Breast epithelium (tissue), 4 donors: ENCODE data around the gene MARCHF3. TPM values are rescaled to one million over a fixed set of nuclear protein-coding genes. Genes with fewer than 3 reads are reported as not detected.
A peak's percentile ranks its signal among the peaks of the same experiment; 100 is the strongest.

ENCODE experiments used
- DNase-seq, 2 donors: peaks; one replicate each; pipeline ENCODE4 v3.0.0-alpha.2; 2019; ENCODE audit warnings: low spot score in 2 of 2
- H3K27ac ChIP-seq, 2 donors: fragments of 200-600 bp; sonication (generic) in 1 of 2; one replicate each; pipeline ENCODE4 v1.5.1; 2016 to 2019; ENCODE audit warnings: mild to moderate bottlenecking in 1 of 2
- H3K27me3 ChIP-seq, 2 donors: fragments of 200-600 bp; sonication (generic) in 1 of 2; one replicate each; pipeline versions ENCODE4 v1.5.1 to v1.6.0; 2017 to 2019; ENCODE audit warnings: control low read depth in 1 of 2, mild to moderate bottlenecking in 1 of 2
- H3K36me3 ChIP-seq: fragments of 200-600 bp; one replicate; pipeline ENCODE4 v1.5.1; 2019
- H3K4me1 ChIP-seq, 2 donors: fragments of 200-600 bp; sonication (generic); one replicate each; pipeline ENCODE4 v1.5.1; 2016 to 2019; ENCODE audit warnings: control low read depth in 1 of 2
- H3K4me3 ChIP-seq, 3 donors: fragments of 200-600 bp; sonication (generic); 1 replicate in 2 of 3; 2 replicates in 1 of 3; pipeline ENCODE4 v1.5.1; 2016 to 2019; ENCODE audit warnings: mild to moderate bottlenecking in 3 of 3, moderate library complexity in 2 of 3
- H3K9me3 ChIP-seq, 2 donors: fragments of 200-600 bp; sonication (generic) in 1 of 2; one replicate each; pipeline ENCODE4 v1.5.1; 2016 to 2019; ENCODE audit warnings: control low read depth in 1 of 2
- POLR2A ChIP-seq: fragments of 450-650 bp; IDR thresholded peaks from one replicate; pipeline ENCODE4 v1.6.1; 2016; ENCODE audit warnings: antibody characterized with exemption, mild to moderate bottlenecking, moderate library complexity
- POLR2AphosphoS5 ChIP-seq, 3 donors: sonication (generic); formaldehyde crosslinking; IDR thresholded peaks; one replicate each; pipeline ENCODE4 v1.6.1; 2017; ENCODE audit warnings: antibody characterized with exemption in 3 of 3
- intact Hi-C: fragments of 100-400 bp; cut with DNase I; formaldehyde crosslinking; loops from one replicate; pipeline ENCODE4 v1.15.1; 2023; ENCODE audit warnings: low total_unique reads
- total RNA-seq, 3 donors: library from RNA; depleted of rRNA; stranded (reverse); fragments of >200 nt; gene quantifications; one replicate each; pipeline ENCODE4 v1.1.0, GENCODE V29; 2016
- TF ChIP-seq, protein P1 (sequence below), 3 donors: fragments of 450-650 bp; IDR thresholded peaks; one replicate each; pipeline ENCODE4 v1.5.1; 2016 to 2017; ENCODE audit warnings: antibody characterized with exemption in 3 of 3, mild to moderate bottlenecking in 3 of 3, moderate library complexity in 3 of 3

Gene MARCHF3, protein sequence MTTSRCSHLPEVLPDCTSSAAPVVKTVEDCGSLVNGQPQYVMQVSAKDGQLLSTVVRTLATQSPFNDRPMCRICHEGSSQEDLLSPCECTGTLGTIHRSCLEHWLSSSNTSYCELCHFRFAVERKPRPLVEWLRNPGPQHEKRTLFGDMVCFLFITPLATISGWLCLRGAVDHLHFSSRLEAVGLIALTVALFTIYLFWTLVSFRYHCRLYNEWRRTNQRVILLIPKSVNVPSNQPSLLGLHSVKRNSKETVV
- 10 to 100 TPM in 2 of 3 donors, 1 to 10 TPM in 1; 7.5 to 16.1 (median 11.6) TPM for total RNA-seq

DNA sequence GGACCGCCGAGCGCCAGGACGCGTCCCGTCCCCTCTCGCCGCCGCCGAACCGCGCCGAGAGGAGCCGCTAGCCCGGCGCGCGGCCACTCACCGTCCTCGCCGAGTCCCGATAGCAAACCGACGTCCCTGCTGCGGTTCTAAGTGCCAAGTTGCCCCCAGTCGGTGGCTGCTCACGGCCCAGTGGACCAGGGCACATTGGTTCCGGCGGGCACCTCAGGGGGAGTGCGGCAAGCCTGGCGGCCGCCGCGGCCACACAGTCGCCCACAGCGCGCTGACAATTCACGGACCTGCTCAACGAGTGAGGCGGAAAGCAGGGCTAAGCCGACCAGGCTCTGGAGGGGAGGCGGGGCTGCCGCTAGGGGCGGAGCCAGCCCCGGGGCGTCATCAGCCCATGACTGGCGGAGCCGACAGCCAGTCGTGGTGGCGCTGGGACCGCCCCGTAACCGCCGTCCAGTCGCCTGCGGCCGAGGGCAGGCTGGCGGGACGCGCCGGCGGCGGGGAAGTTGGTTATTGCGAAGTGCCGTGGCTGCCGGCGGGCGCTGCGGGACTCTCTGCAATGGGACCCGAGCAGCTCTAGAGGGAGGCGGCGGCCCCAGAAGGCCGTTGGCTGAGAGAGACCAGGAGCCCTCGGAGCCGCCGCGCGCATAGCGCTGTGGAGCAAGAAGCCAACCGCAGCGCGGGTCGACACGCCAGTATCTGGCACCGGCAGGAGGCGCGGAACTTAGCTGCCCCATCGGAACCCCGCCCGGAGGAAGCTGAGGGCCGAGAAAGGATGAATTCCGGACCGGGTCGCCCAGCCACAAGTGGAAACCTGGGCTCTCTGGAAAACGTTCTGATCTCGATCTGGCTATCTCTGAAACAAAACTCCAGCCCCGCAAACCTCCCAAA lies at the start of gene MARCHF3:
Gene MARCHF3 (minus strand): TSS at position 300 of the 888 bp plus-strand sequence. CDS start 112,387 bp downstream, outside the sequence.
- Histone ChIP-seq H3K27me3 (no peaks in the 10 kb centered on the region), H3K27ac (peak within 1 kb of the TSS; percentile 84 to 86), H3K9me3 (no peaks in the 10 kb centered on the region), H3K4me1 (no peaks in the 10 kb centered on the region), H3K36me3 (no peaks in the 10 kb centered on the region), H3K4me3 (peak within 1 kb of the TSS; percentile 82 to 89 (median 87))
- intact Hi-C loops, result no loop called here
- DNase-seq, result peak; percentile 92 to 93
- TF ChIP-seq POLR2A (peak; percentile 74), POLR2AphosphoS5 (IDR thresholded peaks at IDR 0.05) (peak; percentile 60 to 85 (median 76))
- TF ChIP-seq, protein P1, sequence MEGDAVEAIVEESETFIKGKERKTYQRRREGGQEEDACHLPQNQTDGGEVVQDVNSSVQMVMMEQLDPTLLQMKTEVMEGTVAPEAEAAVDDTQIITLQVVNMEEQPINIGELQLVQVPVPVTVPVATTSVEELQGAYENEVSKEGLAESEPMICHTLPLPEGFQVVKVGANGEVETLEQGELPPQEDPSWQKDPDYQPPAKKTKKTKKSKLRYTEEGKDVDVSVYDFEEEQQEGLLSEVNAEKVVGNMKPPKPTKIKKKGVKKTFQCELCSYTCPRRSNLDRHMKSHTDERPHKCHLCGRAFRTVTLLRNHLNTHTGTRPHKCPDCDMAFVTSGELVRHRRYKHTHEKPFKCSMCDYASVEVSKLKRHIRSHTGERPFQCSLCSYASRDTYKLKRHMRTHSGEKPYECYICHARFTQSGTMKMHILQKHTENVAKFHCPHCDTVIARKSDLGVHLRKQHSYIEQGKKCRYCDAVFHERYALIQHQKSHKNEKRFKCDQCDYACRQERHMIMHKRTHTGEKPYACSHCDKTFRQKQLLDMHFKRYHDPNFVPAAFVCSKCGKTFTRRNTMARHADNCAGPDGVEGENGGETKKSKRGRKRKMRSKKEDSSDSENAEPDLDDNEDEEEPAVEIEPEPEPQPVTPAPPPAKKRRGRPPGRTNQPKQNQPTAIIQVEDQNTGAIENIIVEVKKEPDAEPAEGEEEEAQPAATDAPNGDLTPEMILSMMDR (IDR thresholded peaks at IDR 0.05), result no peak

DNA sequence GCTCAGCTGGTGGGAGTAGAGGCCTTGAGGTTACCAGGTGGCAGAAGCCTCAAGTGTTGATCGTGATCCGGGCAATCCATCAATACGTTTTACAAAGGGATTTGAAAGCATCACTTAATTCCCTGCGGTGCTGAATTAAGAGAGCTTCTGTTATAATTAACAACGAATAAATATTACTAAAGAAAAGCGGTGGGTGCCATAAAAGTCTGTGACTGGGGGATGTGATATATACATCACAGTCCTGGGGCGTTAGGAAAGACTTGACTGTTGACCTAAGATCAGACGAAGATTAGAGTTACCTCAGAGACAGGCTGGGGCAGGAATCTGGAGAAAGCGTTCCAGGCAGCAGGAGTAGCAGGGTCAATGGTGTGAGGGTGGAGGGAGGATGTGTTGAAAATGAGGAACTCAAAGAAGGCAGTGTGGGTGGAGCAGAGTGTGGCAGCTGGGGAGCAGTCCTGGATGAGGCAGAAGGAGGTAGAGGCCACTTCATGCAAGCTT lies 49.7 kb upstream of the MARCHF3 start:
- no peak for TF ChIP-seq POLR2AphosphoS5 (IDR thresholded peaks at IDR 0.05)
- no peak for TF ChIP-seq POLR2A
- TF ChIP-seq, protein P1 (IDR thresholded peaks at IDR 0.05), result no peak
- H3K4me1 ChIP-seq, result no peaks in the 10 kb centered on the region
- no peaks in the 10 kb centered on the region for H3K27me3 ChIP-seq
- no peaks in the 10 kb centered on the region for H3K36me3 ChIP-seq
- H3K9me3 ChIP-seq, result no peaks in the 10 kb centered on the region
- no peak overlapping the region for H3K27ac ChIP-seq
- DNase-seq, result no peak
- intact Hi-C loops, result no loop called here
- no peak overlapping the region for H3K4me3 ChIP-seq

DNA sequence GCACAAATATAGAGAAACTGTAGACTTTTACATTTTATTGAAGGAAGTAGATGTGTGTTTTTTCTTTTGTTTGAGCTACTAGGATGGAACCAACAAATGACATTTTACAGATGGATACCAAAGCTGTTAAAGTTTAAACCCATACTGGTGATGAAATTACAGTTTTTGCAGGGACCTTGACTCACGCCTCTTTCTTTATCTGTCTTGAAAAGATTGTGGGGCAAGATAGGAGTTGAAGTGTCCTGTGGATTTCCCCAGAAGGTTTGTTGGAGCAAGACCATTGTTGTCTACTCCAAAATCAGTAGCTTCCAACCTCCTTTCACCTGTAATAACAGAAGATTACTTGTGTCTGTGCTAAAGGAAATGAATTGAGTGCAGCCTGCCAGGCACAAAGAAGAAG lies 47.0 kb upstream of the MARCHF3 start:
- Histone ChIP-seq H3K9me3 (no peaks in the 10 kb centered on the region), H3K4me3 (no peak overlapping the region), H3K4me1 (no peaks in the 10 kb centered on the region), H3K27me3 (no peaks in the 10 kb centered on the region), H3K27ac (no peak overlapping the region), H3K36me3 (no peaks in the 10 kb centered on the region)
- no peak for DNase-seq
- intact Hi-C loops, result no loop called here
- TF ChIP-seq POLR2A, result no peak
- TF ChIP-seq, protein P1 (IDR thresholded peaks at IDR 0.05), result no peak
- no peak for TF ChIP-seq POLR2AphosphoS5 (IDR thresholded peaks at IDR 0.05)

DNA sequence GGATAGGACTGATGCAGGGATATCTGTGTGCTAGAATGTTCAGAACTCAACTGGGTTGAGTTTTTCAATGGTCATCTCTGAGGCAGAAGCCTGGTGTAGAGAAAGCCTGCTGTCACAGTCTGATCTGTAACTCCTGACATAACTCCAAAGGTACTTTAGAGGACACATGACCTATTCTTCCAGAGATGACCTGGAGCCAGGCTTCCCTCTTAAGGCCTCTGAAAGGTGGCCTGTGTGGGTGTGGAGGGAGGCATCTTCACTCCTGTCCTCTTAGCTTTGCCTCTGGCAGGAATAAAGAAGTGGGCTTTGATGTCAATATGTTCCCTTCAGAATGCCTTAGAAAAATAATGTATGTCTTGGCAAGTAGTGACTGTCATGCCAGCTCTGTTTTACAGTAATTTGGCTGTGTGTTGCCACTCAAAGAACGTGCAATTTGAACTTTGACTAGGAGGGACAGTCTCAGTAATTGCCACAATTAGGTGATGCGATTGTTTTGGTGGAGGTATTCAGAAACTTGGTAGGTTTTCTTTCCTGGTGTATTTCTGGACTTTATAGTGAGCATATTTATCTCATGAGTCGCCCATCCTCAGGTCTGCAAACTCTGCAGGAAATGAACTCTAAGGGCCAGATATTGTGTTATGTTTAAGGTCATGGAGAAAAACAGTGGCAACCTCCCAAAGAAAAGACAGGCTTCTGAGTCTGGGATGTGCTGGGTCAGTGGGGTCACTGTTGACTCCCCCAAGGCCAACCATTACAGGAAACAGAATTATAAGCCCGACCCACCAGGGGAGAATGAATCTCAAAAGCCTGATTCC lies 46.2 kb upstream of the MARCHF3 start:
- intact Hi-C loops, result no loop called here
- no peak for TF ChIP-seq POLR2AphosphoS5 (IDR thresholded peaks at IDR 0.05)
- TF ChIP-seq, protein P1 (IDR thresholded peaks at IDR 0.05), result no peak
- TF ChIP-seq POLR2A, result no peak
- Histone ChIP-seq H3K27me3 (no peaks in the 10 kb centered on the region), H3K9me3 (no peaks in the 10 kb centered on the region), H3K4me3 (no peak overlapping the region), H3K27ac (no peak overlapping the region), H3K36me3 (no peaks in the 10 kb centered on the region), H3K4me1 (no peaks in the 10 kb centered on the region)
- DNase-seq, result no peak
